ENCODE results near the gene NLRP5. TPM values are rescaled to one million over a fixed set of nuclear protein-coding genes. Genes with fewer than 3 reads are reported as not detected.

The NLRP5 gene
- total and polyA plus RNA-seq, 2 of the 4 experiments (the other 2 are of a cell fraction): not detected

- no peak overlapping the region for H4K91ac ChIP-seq (ENCODE audit: insufficient read depth, low read depth, low read length)
- H2AFZ ChIP-seq (replicated peaks; ENCODE audit: low read length, poor library complexity): no peak overlapping the region
- peaks cover 26% of the 10 kb centered on the region; the same call in 1 of the 2 replicates for H3K9me3 ChIP-seq (ENCODE audit: control insufficient read depth, insufficient read depth, low read length)
- H4K20me1 ChIP-seq (ENCODE audit: insufficient read depth, low read length): no peaks in the 10 kb centered on the region
- H4K5ac ChIP-seq (ENCODE audit: low read depth, low read length): no peak overlapping the region
- CTCF ChIA-PET: no interaction called here
- H3K9me1 ChIP-seq (ENCODE audit: insufficient read depth, low read length): no peaks in the 10 kb centered on the region
- no peak overlapping the region for H3K4me3 ChIP-seq (ENCODE audit: insufficient read depth, low read depth, low read length)
- intact Hi-C loops (cut with micrococcal nuclease): no loop called here
- H3K14ac ChIP-seq (replicated peaks; ENCODE audit: low read depth, low read length): no peak overlapping the region
- no peaks in the 10 kb centered on the region for H3K79me1 ChIP-seq (ENCODE audit: low read depth in 1 of 2, low read length in 2 of 2)
- no peaks in the 10 kb centered on the region for H3K4me1 ChIP-seq (ENCODE audit: control insufficient read depth, insufficient read depth, low read length)
- WGBS, 2 experiments (ENCODE audit: extremely low coverage in 2 of 2, insufficient read length in 1 of 2): 6% methylated on average over 2 of the region's 7 CpGs; no CpG with 5 or more reads in 1 of the 2 experiments
- no peak overlapping the region for H2BK15ac ChIP-seq (ENCODE audit: low read depth, low read length)
- H3K27me3 ChIP-seq (ENCODE audit: control insufficient read depth, insufficient read depth, low read length): no peaks in the 10 kb centered on the region
- ATAC-seq (ENCODE audit: low read depth) (no peak), DNase-seq (no peak)
- H3K56ac ChIP-seq (ENCODE audit: extremely low read depth, insufficient read depth, low read length): no peak overlapping the region
- no peak overlapping the region for H3K4me2 ChIP-seq (ENCODE audit: low read depth, low read length)
- no peak overlapping the region for H3K9ac ChIP-seq (ENCODE audit: low read depth, low read length)
- no TSS peak for BruUV-seq (replicated peaks)
- dilution Hi-C loops (cut with HindIII; ENCODE audit: low sequenced_read_pairs, unreplicated experiment): no loop called here
- no peak overlapping the region for H2AK5ac ChIP-seq (ENCODE audit: low read depth, low read length)
- H2AK9ac ChIP-seq (replicated peaks; ENCODE audit: low read depth, low read length, poor library complexity): no peak overlapping the region
- no peak overlapping the region for H3K23ac ChIP-seq (ENCODE audit: low read depth, low read length)
- no peak for TF ChIP-seq MAZ (IDR thresholded peaks at IDR 0.05; ENCODE audit: borderline replicate concordance, low read depth, low read length)
- no peak for TF ChIP-seq BHLHE40 (IDR thresholded peaks at IDR 0.05; ENCODE audit: low read depth, low read length)
- no peak for TF ChIP-seq CTCF (conservative IDR thresholded peaks at IDR 0.05; ENCODE audit: low read depth, low read length)
- no peak for TF ChIP-seq RFX5 (IDR thresholded peaks at IDR 0.05; ENCODE audit: low read depth, low read length)
- no peak for TF ChIP-seq MAFK (IDR thresholded peaks at IDR 0.05; ENCODE audit: low read depth, low read length)
- no peak for TF ChIP-seq CHD1 (IDR thresholded peaks at IDR 0.05; ENCODE audit: low read depth, low read length)
- no peak for TF ChIP-seq MXI1 (IDR thresholded peaks at IDR 0.05; ENCODE audit: borderline replicate concordance, low read depth, low read length)
- no peak for TF ChIP-seq USF2 (IDR thresholded peaks at IDR 0.05; ENCODE audit: low read depth, low read length)
- no peak for TF ChIP-seq SMC3 (IDR thresholded peaks at IDR 0.05; ENCODE audit: low read depth, low read length)
- no peak overlapping the region for H3K18ac ChIP-seq (ENCODE audit: low read depth, low read length)
- no peak overlapping the region for H2BK120ac ChIP-seq (ENCODE audit: low read depth, low read length)
- H3K36me3 ChIP-seq (ENCODE audit: control insufficient read depth, insufficient read depth, low read length): no peaks in the 10 kb centered on the region
- H3K27ac ChIP-seq (ENCODE audit: insufficient read depth, low read length): no peak overlapping the region
- H2BK5ac ChIP-seq (ENCODE audit: low read depth, low read length, poor library complexity, severe bottlenecking): no peak overlapping the region
- in situ Hi-C loops (cut with MboI; ENCODE audit: low sequenced_read_pairs): no loop called here
- POLR2A ChIA-PET (ENCODE audit: unreplicated experiment): no interaction called here
- no peak overlapping the region for H4K8ac ChIP-seq (ENCODE audit: low read depth in 2 of 2, low read length in 2 of 2)
- H2BK20ac ChIP-seq (ENCODE audit: low read depth, low read length): no peak overlapping the region
- no peak overlapping the region for H3K4ac ChIP-seq (ENCODE audit: low read depth, low read length)
Measured at GRCh38 chr19:55939206-55939605, 47.4 kb upstream of the NLRP5 start.
